ENCODE data around the gene RFESD.

The RFESD gene

DNA sequence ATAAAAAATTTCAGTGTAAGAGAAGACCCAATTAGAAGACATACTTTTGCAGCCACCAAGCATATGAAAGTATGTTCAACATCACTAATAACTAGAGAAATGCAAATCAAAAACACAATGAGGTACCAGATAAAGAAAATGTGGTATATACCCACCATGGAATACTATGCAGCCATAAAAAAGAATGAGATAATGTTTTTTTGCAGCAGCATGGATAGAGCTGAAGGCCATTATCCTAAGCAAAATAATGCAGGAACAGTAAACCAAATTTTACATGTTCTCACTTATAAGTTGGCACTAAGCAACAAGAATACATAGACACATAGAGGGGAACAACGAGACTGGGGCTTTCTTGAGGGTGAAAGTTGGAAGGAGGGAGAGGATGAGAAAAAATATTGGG lies 43.1 kb downstream of the RFESD start:
- TF ChIP-seq, protein P1, sequence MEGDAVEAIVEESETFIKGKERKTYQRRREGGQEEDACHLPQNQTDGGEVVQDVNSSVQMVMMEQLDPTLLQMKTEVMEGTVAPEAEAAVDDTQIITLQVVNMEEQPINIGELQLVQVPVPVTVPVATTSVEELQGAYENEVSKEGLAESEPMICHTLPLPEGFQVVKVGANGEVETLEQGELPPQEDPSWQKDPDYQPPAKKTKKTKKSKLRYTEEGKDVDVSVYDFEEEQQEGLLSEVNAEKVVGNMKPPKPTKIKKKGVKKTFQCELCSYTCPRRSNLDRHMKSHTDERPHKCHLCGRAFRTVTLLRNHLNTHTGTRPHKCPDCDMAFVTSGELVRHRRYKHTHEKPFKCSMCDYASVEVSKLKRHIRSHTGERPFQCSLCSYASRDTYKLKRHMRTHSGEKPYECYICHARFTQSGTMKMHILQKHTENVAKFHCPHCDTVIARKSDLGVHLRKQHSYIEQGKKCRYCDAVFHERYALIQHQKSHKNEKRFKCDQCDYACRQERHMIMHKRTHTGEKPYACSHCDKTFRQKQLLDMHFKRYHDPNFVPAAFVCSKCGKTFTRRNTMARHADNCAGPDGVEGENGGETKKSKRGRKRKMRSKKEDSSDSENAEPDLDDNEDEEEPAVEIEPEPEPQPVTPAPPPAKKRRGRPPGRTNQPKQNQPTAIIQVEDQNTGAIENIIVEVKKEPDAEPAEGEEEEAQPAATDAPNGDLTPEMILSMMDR (IDR thresholded peaks at IDR 0.05; ENCODE audit: insufficient read depth, low read length, poor library complexity, severe bottlenecking): no peak
- DNase-seq (ENCODE audit: extremely low read depth, insufficient read length): no peak
- no peaks in the 10 kb centered on the region for H3K36me3 ChIP-seq (ENCODE audit: control insufficient read depth, insufficient read depth, low read length)
- H3K4me3 ChIP-seq (replicated peaks; ENCODE audit: low read depth, low read length): no peak overlapping the region
- H3K27me3 ChIP-seq (replicated peaks; ENCODE audit: control insufficient read depth, insufficient read depth, low read length): no peaks in the 10 kb centered on the region

DNA sequence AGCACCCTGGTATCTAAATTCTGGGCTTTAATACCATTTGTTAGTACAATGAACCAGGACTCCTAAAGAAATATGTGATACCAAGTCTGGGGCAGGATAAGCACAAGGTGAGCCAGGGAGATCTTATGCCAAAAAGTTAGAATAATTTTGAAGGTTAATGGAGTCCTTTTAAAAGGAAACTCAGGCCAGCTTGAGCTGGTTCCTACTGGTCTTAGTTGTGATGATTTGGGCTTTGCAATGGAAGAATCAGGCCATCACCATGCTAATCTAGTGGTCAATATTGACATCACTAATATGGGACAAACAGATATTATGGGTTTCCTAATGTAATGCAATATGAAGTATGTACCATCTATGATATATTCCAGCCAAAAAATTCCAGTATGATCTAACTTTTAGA lies 43.8 kb downstream of the RFESD start:
- Histone ChIP-seq H3K4me3 (replicated peaks; ENCODE audit: low read depth, low read length) (no peak overlapping the region), H3K27me3 (replicated peaks; ENCODE audit: control insufficient read depth, insufficient read depth, low read length) (no peaks in the 10 kb centered on the region), H3K36me3 (ENCODE audit: control insufficient read depth, insufficient read depth, low read length) (no peaks in the 10 kb centered on the region)
- TF ChIP-seq, protein P1 (IDR thresholded peaks at IDR 0.05; ENCODE audit: insufficient read depth, low read length, poor library complexity, severe bottlenecking): no peak
- no peak for DNase-seq (ENCODE audit: extremely low read depth, insufficient read length)

DNA sequence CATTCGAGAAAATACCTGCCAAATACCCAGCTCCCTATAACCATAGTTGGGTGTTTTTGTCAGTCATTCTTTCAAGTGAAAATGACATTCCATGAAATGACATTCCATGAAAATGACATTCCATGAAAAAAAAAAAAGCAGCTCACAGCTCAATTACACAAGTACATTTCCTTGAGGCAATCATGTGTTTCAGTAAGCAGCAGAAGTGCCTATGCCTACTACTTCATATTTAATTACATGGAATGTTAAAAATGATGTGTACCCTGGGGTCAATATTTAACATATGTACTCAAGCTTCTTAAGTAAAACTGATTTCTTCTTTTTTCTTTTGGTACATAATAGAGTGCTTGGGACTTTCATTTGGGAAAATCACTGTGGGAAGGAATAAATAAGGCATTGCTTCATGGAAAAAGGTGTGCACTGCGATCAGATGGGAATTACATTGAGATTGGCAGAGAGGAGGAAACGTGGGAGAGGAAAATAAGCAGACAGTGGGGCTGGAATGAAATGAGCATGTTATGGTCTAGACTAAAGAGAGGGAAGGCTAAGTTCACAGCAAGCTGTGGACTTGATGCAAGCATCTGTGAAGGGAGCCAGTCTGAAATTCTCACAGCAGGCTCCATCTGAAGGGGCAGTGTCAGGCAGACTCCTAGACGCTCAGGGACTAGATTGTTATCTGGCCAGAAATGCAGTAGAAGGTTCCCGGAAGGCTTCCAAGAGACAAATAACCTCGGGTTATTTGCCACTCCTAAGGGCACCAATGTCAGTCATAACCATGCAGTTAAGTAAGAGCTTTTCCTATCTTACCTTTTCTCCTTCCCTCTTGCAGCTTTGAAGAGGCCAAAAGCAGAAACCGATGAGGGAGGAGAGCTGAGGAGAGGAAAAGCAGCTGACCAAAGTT lies 51.5 kb downstream of the RFESD start:
- no peak overlapping the region for H3K4me3 ChIP-seq (replicated peaks; ENCODE audit: low read depth, low read length)
- no peaks in the 10 kb centered on the region for H3K27me3 ChIP-seq (replicated peaks; ENCODE audit: control insufficient read depth, insufficient read depth, low read length)
- DNase-seq (ENCODE audit: extremely low read depth, insufficient read length): no peak
- H3K36me3 ChIP-seq (ENCODE audit: control insufficient read depth, insufficient read depth, low read length): no peaks in the 10 kb centered on the region
- TF ChIP-seq, protein P1 (IDR thresholded peaks at IDR 0.05; ENCODE audit: insufficient read depth, low read length, poor library complexity, severe bottlenecking): no peak

DNA sequence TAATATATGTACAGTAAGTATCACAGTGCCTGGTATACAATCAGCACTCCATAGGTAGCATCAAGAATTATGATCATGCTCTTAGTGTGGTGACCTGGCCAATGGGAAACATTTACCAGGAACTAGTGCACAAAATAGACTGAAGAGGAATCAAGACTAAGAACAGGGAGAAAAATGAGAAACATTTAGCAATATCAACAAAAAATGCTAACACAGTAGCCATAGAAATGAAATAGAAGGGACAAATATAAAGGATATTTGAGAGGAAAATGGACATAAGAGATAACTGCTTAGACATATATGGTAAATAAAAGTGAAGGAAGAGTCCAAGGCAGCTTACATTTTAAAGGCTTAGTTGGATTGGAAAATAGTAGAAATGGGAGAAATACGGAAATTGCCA lies 52.8 kb downstream of the RFESD start:
- Histone ChIP-seq H3K27me3 (replicated peaks; ENCODE audit: control insufficient read depth, insufficient read depth, low read length) (no peaks in the 10 kb centered on the region), H3K36me3 (ENCODE audit: control insufficient read depth, insufficient read depth, low read length) (no peaks in the 10 kb centered on the region), H3K4me3 (replicated peaks; ENCODE audit: low read depth, low read length) (no peak overlapping the region)
- no peak for DNase-seq (ENCODE audit: extremely low read depth, insufficient read length)
- TF ChIP-seq, protein P1 (IDR thresholded peaks at IDR 0.05; ENCODE audit: insufficient read depth, low read length, poor library complexity, severe bottlenecking): no peak

DNA sequence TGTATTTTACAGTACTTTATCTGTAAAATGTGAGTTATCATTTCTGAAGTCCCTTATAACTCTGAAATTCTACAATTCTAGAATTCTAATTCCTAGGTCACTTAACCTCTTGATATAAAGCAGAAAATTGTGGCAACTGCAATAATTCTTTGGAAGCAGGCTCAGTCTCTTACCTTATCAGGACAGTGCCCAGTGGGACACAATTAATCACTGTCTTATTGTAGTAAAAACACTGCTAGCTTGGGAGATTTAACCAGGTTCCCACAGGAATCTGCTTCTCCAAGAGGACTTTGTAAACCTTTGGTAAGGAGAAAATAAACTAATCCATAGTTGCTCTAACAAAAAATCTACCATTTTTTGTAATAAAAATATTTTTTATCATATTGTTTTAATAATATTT lies 54.5 kb downstream of the RFESD start:
- TF ChIP-seq, protein P1 (IDR thresholded peaks at IDR 0.05; ENCODE audit: insufficient read depth, low read length, poor library complexity, severe bottlenecking): no peak
- H3K4me3 ChIP-seq (replicated peaks; ENCODE audit: low read depth, low read length): no peak overlapping the region
- no peak for DNase-seq (ENCODE audit: extremely low read depth, insufficient read length)
- no peaks in the 10 kb centered on the region for H3K27me3 ChIP-seq (replicated peaks; ENCODE audit: control insufficient read depth, insufficient read depth, low read length)
- H3K36me3 ChIP-seq (ENCODE audit: control insufficient read depth, insufficient read depth, low read length): no peaks in the 10 kb centered on the region

Measured in GM06990 (cell line).